Esophagus muscularis mucosa (tissue), 4 donors: ENCODE results near the gene BTG2.

Experiments
- EP300 ChIP-seq: sonication (generic); formaldehyde crosslinking; IDR thresholded peaks from one replicate; pipeline ENCODE4 v1.6.1; 2017; ENCODE audit warnings: antibody characterized with exemption
- POLR2A ChIP-seq: fragments of 450-650 bp; IDR thresholded peaks from one replicate; pipeline ENCODE4 v1.6.1; 2017; ENCODE audit warnings: antibody characterized with exemption, moderate library complexity, mild to moderate bottlenecking, low read depth
- POLR2AphosphoS5 ChIP-seq, 2 donors: sonication (generic); formaldehyde crosslinking; IDR thresholded peaks; one replicate each; pipeline ENCODE4 v1.6.1; 2017; ENCODE audit warnings: antibody characterized with exemption in 2 of 2
- TF ChIP-seq, protein P1 (sequence below), 3 experiments: fragments of 200-600 bp in 2 of 3; fragments of 450-650 bp in 1 of 3; sonication (generic) in 2 of 3; IDR thresholded peaks; one replicate each; pipeline ENCODE4 v1.5.1; 2017 to 2019; ENCODE audit warnings: antibody characterized with exemption in 3 of 3, mild to moderate bottlenecking in 2 of 3, moderate library complexity in 1 of 3

DNA sequence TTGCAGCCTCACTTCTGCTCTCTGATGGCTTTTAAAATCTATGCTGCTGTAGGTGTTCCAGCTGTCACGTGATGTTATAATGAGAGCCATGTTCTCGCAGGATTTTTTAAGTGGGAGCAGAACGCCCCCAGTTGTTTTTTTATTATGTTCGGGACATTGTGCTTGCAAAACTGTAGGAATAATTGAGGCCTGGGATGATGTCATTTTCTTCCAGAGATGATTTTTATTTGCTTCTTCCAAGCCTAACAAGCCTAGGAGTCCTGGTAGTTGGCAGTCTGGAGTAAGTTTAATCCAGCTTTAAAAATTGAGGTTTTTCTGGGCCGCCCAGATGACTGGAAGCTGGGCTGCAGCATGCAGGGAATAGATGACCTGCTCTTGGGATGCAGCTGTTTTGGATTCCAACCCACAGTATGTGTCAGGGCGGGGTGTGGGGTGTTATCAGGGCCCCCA lies 41.2 kb upstream of the BTG2 start:
- TF ChIP-seq, protein P1, sequence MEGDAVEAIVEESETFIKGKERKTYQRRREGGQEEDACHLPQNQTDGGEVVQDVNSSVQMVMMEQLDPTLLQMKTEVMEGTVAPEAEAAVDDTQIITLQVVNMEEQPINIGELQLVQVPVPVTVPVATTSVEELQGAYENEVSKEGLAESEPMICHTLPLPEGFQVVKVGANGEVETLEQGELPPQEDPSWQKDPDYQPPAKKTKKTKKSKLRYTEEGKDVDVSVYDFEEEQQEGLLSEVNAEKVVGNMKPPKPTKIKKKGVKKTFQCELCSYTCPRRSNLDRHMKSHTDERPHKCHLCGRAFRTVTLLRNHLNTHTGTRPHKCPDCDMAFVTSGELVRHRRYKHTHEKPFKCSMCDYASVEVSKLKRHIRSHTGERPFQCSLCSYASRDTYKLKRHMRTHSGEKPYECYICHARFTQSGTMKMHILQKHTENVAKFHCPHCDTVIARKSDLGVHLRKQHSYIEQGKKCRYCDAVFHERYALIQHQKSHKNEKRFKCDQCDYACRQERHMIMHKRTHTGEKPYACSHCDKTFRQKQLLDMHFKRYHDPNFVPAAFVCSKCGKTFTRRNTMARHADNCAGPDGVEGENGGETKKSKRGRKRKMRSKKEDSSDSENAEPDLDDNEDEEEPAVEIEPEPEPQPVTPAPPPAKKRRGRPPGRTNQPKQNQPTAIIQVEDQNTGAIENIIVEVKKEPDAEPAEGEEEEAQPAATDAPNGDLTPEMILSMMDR (IDR thresholded peaks at IDR 0.05) = no peak
- TF ChIP-seq POLR2A (no peak), EP300 (no peak), POLR2AphosphoS5 (IDR thresholded peaks at IDR 0.05) (no peak)
